PC-3 (cell line): ENCODE data around the gene CD19. TPM values are rescaled to one million over a fixed set of nuclear protein-coding genes. Genes with fewer than 3 reads are reported as not detected.

Experiments used
- ATAC-seq: fragments of 200-7000 bp; cut with Tn5 transposase; 2 replicates; pipeline ENCODE4 v1.9.1; 2020; ENCODE audit warnings: mild to moderate bottlenecking, moderate library complexity
- BruUV-seq: library from RNA; stranded (reverse); fragments of 400-500 nt; replicated peaks from 2 replicates; lab custom pipeline; 2021; lab: Mats Ljungman, UMichigan
- CTCF ChIA-PET: fragments of 300-600 bp; sonication (Branson Sonifier 250); formaldehyde crosslinking; loops from one replicate; lab custom pipeline; 2022; ENCODE audit warnings: antibody characterized with exemption; lab: Charles Lee
- POLR2A ChIA-PET: fragments of 300-600 bp; sonication (Branson Sonifier 250); formaldehyde crosslinking; loops from one replicate; lab custom pipeline; 2022; ENCODE audit warnings: antibody characterized with exemption; ENCODE audit not compliant: unreplicated experiment; lab: Charles Lee
- DNase-seq: peaks from one replicate; pipeline ENCODE4 v3.0.0-alpha.2; 2015
- H2AFZ ChIP-seq: fragments of 300-600 bp; sonication (generic); 2 replicates; pipeline ENCODE4 v1.6.0; 2016; ENCODE audit warnings: antibody characterized with exemption, low read length
- H3F3A ChIP-seq: fragments of 300-600 bp; sonication (generic); one replicate; pipeline ENCODE4 v1.6.0; 2017; ENCODE audit warnings: antibody characterized with exemption, low read length, control low read depth, mild to moderate bottlenecking; ENCODE audit not compliant: unreplicated experiment
- H3K27ac ChIP-seq: fragments of 300-600 bp; sonication (generic); 2 replicates; pipeline ENCODE4 v1.5.1; 2016; ENCODE audit warnings: mild to moderate bottlenecking, low read length
- H3K27me3 ChIP-seq: fragments of 300-600 bp; sonication (generic); 2 replicates; pipeline ENCODE4 v1.6.1; 2016; ENCODE audit warnings: low read length, mixed read lengths
- H3K36me3 ChIP-seq: fragments of 300-600 bp; sonication (generic); 2 replicates; pipeline ENCODE4 v1.6.1; 2016; ENCODE audit warnings: low read depth, mixed run types, low read length, mixed read lengths
- H3K4me1 ChIP-seq: fragments of 300-600 bp; sonication (generic); 2 replicates; pipeline ENCODE4 v1.5.1; 2016; ENCODE audit warnings: low read length; ENCODE audit not compliant: insufficient read depth
- H3K4me2 ChIP-seq: fragments of 300-600 bp; sonication (generic); 2 replicates; pipeline ENCODE4 v1.6.0; 2016; ENCODE audit warnings: low read length
- H3K4me3 ChIP-seq: fragments of 300-600 bp; sonication (generic); 2 replicates; pipeline ENCODE4 v1.5.1; 2016; ENCODE audit warnings: mild to moderate bottlenecking, low read length, mixed read lengths
- H3K79me2 ChIP-seq: fragments of 300-600 bp; sonication (generic); 2 replicates; pipeline ENCODE4 v1.6.1; 2017; ENCODE audit warnings: low read length, mixed read lengths
- H3K9ac ChIP-seq: fragments of 300-600 bp; sonication (generic); 2 replicates; pipeline ENCODE4 v1.6.0; 2016; ENCODE audit warnings: mild to moderate bottlenecking, low read length
- H3K9me2 ChIP-seq: fragments of 300-600 bp; sonication (generic); replicated peaks from 2 replicates; pipeline ENCODE4 v1.6.1; 2016; ENCODE audit warnings: mixed run types, low read length, mixed read lengths
- H3K9me3 ChIP-seq: fragments of 300-600 bp; sonication (generic); 2 replicates; pipeline ENCODE4 v1.6.1; 2016; ENCODE audit warnings: low read length, mixed read lengths
- H4K20me1 ChIP-seq: fragments of 300-600 bp; sonication (generic); 2 replicates; pipeline ENCODE4 v1.6.1; 2016; ENCODE audit warnings: low read length, mixed read lengths
- CTCF ChIP-seq: fragments of 300-600 bp; sonication (generic); conservative IDR thresholded peaks from 2 replicates; pipeline ENCODE4 v1.5.1; 2017; ENCODE audit warnings: antibody characterized with exemption, low read depth, mild to moderate bottlenecking, low read length
- EZH2 ChIP-seq: fragments of 300-600 bp; sonication (generic); IDR thresholded peaks from one replicate; pipeline ENCODE4 v1.6.1; 2017; ENCODE audit warnings: antibody characterized with exemption, mild to moderate bottlenecking, low read length; ENCODE audit not compliant: unreplicated experiment
- EZH2phosphoT487 ChIP-seq: fragments of 300-600 bp; sonication (generic); IDR thresholded peaks from 2 replicates; pipeline ENCODE4 v1.6.1; 2018; ENCODE audit warnings: mild to moderate bottlenecking, antibody characterized with exemption, low read length, borderline replicate concordance
- intact Hi-C: fragments of 100-400 bp; cut with micrococcal nuclease; formaldehyde crosslinking; loops from 2 replicates; pipeline ENCODE4 v1.9.0; 2023
- total RNA-seq: library from RNA; depleted of rRNA; stranded (reverse); fragments of >200 nt; gene quantifications from 2 replicates; pipeline ENCODE4 v1.2.3, GENCODE V29; 2014

CD19 gene
- total RNA-seq, 1 experiment from 2014 or later, result not detected

GRCh38 chr16:28897826-28898225 is 33.9 kb upstream of the CD19 start:
- no peaks in the 10 kb centered on the region for H3K9me2 ChIP-seq
- peak; percentile 3 for DNase-seq
- intact Hi-C loops, result no loop called here
- H3K4me2 ChIP-seq, result no peak overlapping the region
- no peak for ATAC-seq
- no peaks in the 10 kb centered on the region for H3K27me3 ChIP-seq
- ChIA-PET POLR2A (interaction anchor here (0.6 kb wide), 1 partner anchor 12 kb away, joined by 3 read pairs; no protein-coding TSS in a partner anchor), CTCF (no interaction called here)
- no peak overlapping the region for H3K9ac ChIP-seq
- H3K36me3 ChIP-seq, result no peaks in the 10 kb centered on the region
- no peaks in the 10 kb centered on the region for H3K79me2 ChIP-seq
- TF ChIP-seq EZH2 (no peak), EZH2phosphoT487 (no peak), CTCF (no peak)
- H3K4me1 ChIP-seq, result no peaks in the 10 kb centered on the region
- H3K4me3 ChIP-seq, result no peak overlapping the region
- no peak overlapping the region for H2AFZ ChIP-seq
- H3F3A ChIP-seq, result no peaks in the 10 kb centered on the region
- H3K27ac ChIP-seq, result no peak overlapping the region
- H3K9me3 ChIP-seq, result no peaks in the 10 kb centered on the region
- BruUV-seq, result no TSS peak
- H4K20me1 ChIP-seq, result no peaks in the 10 kb centered on the region

- ATAC-seq (no peak), DNase-seq (no peak)
- Histone ChIP-seq H3K9ac (no peak overlapping the region), H3F3A (no peaks in the 10 kb centered on the region), H3K27me3 (no peaks in the 10 kb centered on the region), H3K36me3 (no peaks in the 10 kb centered on the region), H3K9me3 (no peaks in the 10 kb centered on the region), H2AFZ (no peak overlapping the region), H4K20me1 (no peaks in the 10 kb centered on the region), H3K27ac (no peak overlapping the region), H3K9me2 (no peaks in the 10 kb centered on the region), H3K4me1 (no peaks in the 10 kb centered on the region), H3K4me3 (no peak overlapping the region), H3K79me2 (no peaks in the 10 kb centered on the region), H3K4me2 (no peak overlapping the region)
- ChIA-PET POLR2A (interaction anchor here (0.6 kb wide), 1 partner anchor 12 kb away, joined by 3 read pairs; no protein-coding TSS in a partner anchor), CTCF (no interaction called here)
- intact Hi-C loops, result no loop called here
- TF ChIP-seq CTCF (no peak), EZH2 (no peak), EZH2phosphoT487 (no peak)
- no TSS peak for BruUV-seq
Observed at GRCh38 chr16:28898266-28898665, 33.5 kb upstream of the CD19 start.

GRCh38 chr16:28898942-28899341 is 32.8 kb upstream of the CD19 start:
- no peak for ATAC-seq
- CTCF ChIA-PET, result no interaction called here
- Histone ChIP-seq H3K79me2 (no peaks in the 10 kb centered on the region), H3K27ac (no peak overlapping the region), H3K9ac (no peak overlapping the region), H3K4me1 (no peaks in the 10 kb centered on the region), H3K4me2 (no peak overlapping the region), H4K20me1 (no peaks in the 10 kb centered on the region), H3K36me3 (no peaks in the 10 kb centered on the region), H3F3A (no peaks in the 10 kb centered on the region), H3K4me3 (no peak overlapping the region), H3K27me3 (no peaks in the 10 kb centered on the region), H3K9me3 (no peaks in the 10 kb centered on the region), H3K9me2 (no peaks in the 10 kb centered on the region), H2AFZ (no peak overlapping the region)
- TF ChIP-seq EZH2phosphoT487 (no peak), CTCF (no peak), EZH2 (no peak)
- intact Hi-C loops, result no loop called here
- BruUV-seq, result no TSS peak
- no peak for DNase-seq
- POLR2A ChIA-PET, result no interaction called here
